Kidney epithelial cell (primary cell): ENCODE results near the gene GNAO1. TPM values are rescaled to one million over a fixed set of nuclear protein-coding genes. Genes with fewer than 3 reads are reported as not detected.

ENCODE experiments used
- DNase-seq: peaks from one replicate; pipeline ENCODE4 v3.0.0-alpha.2; 2010; ENCODE audit warnings: low read depth
- H3K27me3 ChIP-seq: 2 replicates; pipeline ENCODE4 v1.6.0; 2011; ENCODE audit warnings: low read length; ENCODE audit not compliant: control insufficient read depth, insufficient read depth
- H3K36me3 ChIP-seq: 2 replicates; pipeline ENCODE4 v1.5.1; 2011; ENCODE audit warnings: low read length; ENCODE audit not compliant: control insufficient read depth, insufficient read depth
- H3K4me3 ChIP-seq: 2 replicates; pipeline ENCODE4 v1.5.1; 2011; ENCODE audit warnings: low read depth, mild to moderate bottlenecking, control low read depth, low read length
- total RNA-seq: library from RNA; depleted of rRNA; stranded (reverse); fragments of >200 nt; gene quantifications from 2 replicates; pipeline ENCODE4 v1.2.3, GENCODE V29; 2015
- TF ChIP-seq, protein P1 (sequence below): IDR thresholded peaks from 2 replicates; pipeline ENCODE4 v1.5.1; 2011; ENCODE audit warnings: mild to moderate bottlenecking, moderate library complexity, low read length, control low read depth, inconsistent platforms; ENCODE audit not compliant: insufficient read depth, poor library complexity, severe bottlenecking

The GNAO1 gene
- total RNA-seq, 1 donor from 2014 or later: 5.7 TPM

DNA sequence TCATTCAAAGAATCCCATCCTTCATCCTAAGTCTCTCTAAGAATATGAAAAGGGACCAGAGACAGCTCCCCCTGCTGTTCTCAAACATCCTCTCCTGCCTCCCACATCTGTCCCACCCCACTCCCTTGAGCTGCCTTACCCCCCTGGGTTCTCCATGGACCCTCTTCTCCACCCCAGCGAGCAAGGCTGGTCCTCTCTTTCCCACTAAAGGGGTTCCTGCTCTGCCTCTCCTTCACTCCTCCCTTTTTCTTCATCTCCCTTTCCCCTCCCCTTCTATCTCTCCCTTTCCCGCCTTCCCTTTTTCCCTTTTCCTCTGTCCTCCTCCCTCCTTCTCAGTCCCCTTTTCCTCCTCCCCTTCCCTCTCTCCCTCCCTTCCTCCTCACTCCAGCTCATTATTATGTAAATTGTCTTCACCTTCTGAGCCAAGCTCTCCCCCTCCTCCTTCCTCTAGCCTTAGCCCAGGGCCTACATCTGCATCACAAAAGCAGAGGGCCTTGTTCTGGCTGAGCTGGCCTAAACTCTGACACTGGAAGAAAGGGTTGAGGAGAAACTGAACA, 90.0 kb downstream of the GNAO1 start:
- TF ChIP-seq, protein P1, sequence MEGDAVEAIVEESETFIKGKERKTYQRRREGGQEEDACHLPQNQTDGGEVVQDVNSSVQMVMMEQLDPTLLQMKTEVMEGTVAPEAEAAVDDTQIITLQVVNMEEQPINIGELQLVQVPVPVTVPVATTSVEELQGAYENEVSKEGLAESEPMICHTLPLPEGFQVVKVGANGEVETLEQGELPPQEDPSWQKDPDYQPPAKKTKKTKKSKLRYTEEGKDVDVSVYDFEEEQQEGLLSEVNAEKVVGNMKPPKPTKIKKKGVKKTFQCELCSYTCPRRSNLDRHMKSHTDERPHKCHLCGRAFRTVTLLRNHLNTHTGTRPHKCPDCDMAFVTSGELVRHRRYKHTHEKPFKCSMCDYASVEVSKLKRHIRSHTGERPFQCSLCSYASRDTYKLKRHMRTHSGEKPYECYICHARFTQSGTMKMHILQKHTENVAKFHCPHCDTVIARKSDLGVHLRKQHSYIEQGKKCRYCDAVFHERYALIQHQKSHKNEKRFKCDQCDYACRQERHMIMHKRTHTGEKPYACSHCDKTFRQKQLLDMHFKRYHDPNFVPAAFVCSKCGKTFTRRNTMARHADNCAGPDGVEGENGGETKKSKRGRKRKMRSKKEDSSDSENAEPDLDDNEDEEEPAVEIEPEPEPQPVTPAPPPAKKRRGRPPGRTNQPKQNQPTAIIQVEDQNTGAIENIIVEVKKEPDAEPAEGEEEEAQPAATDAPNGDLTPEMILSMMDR: peak; percentile 37
- DNase-seq: no peak
- H3K4me3 ChIP-seq: no peak overlapping the region
- no peaks in the 10 kb centered on the region for H3K27me3 ChIP-seq
- H3K36me3 ChIP-seq: no peaks in the 10 kb centered on the region

DNA sequence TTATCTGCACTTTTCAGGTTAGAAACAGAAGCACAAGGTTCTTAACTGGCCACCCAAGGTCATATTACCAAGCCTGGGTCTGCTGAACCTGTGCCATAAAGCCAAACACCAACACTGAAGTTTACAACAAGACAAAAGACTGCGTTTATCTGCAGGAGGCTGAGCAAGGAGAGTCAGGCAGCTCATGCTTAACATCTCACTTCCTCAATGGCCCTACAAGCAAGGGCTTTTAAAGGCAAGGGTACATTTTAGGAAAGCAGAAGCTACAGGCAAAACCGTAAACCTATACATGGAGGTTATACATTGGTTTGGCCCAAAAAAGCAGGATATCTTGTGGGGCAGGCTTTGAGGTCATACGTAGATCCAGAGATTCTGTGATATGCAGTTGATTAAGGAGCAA, 91.2 kb downstream of the GNAO1 start:
- Histone ChIP-seq H3K27me3 (no peaks in the 10 kb centered on the region), H3K4me3 (no peak overlapping the region), H3K36me3 (no peaks in the 10 kb centered on the region)
- TF ChIP-seq, protein P1: no peak
- no peak for DNase-seq

DNA sequence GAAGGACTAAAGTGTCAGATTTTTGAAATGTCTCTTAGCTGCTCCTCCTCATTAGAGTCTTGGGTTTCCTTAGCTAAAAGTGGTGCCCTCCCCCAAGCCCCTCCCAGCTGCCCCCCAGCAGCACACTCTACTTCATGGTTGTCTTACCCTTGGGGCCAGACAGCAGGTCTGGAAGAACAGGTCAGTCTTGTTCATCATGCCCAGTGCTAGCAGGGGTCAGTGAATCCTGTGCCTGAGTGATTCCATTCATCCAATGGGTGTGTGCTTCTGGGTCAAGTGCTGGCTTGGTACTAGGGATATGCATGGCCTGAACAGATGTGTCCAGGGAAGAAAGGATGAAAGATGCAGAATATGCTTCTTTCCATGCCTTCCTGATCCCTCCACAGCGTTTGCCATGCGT, 93.2 kb downstream of the GNAO1 start:
- Histone ChIP-seq H3K4me3 (no peak overlapping the region), H3K36me3 (no peaks in the 10 kb centered on the region), H3K27me3 (no peaks in the 10 kb centered on the region)
- TF ChIP-seq, protein P1: no peak
- DNase-seq: no peak

DNA sequence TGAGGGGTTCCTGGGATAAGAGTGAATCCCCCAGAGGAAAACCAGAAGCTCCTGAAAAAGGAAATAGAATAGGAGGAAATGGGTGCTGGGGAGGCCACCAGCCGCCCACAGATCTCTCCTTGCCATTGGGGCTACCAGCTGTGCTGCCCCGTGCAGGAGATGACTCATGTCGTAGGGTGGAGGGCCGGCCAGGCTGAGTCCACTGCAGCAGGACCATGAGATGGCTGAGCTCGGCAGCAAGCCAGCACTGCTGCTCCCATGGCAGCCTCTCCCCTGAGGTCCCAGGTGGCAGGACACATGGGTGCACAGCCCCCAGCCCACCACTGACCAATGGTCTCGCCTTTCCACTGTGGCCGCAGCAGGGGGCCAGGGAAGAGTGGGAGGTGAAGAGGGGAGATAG, 95.5 kb downstream of the GNAO1 start:
- DNase-seq: no peak
- TF ChIP-seq, protein P1: no peak
- H3K27me3 ChIP-seq: no peaks in the 10 kb centered on the region
- H3K36me3 ChIP-seq: no peaks in the 10 kb centered on the region
- no peak overlapping the region for H3K4me3 ChIP-seq

DNA sequence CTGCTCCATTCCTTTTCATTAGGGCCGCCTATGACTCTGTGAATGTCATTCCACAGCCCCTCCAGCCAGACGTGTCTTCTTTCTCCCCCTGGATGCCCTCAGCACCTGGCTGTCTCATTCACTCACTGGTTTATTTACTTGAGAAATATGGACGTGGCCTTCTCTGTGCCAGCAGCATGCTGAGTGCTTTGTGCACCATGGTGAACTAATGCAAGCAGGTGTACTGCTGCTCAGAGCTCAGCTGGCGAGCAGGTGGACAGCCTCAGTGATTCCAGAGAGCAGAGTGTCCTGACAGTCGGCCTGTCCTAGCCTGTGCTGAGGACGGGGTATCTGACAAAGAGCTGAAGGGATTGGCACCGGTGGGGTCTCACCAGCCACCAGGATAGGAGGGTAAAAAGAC, 96.7 kb downstream of the GNAO1 start:
- Histone ChIP-seq H3K27me3 (no peaks in the 10 kb centered on the region), H3K4me3 (no peak overlapping the region), H3K36me3 (no peaks in the 10 kb centered on the region)
- TF ChIP-seq, protein P1: no peak
- no peak for DNase-seq

DNA sequence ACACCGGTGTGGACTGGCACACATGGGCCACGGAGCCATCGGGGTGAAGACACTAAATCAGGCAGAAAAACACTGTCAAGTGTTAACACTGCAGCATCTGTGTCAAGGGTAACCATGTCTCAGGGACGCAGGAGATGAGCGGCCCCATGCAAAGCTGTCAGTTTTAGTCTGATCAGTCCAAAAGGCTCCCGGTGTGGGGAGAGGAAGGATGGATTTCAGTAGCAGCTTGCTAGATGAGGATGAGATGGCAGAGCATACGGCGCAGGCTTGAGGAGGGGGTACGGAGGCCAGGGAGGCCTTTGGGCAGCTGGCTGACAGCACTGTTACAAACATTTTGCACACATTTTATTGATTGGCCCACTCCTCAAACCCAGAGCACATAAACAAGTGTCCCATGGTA, 98.1 kb downstream of the GNAO1 start:
- no peak for DNase-seq
- H3K36me3 ChIP-seq: no peaks in the 10 kb centered on the region
- no peaks in the 10 kb centered on the region for H3K27me3 ChIP-seq
- TF ChIP-seq, protein P1: no peak
- no peak overlapping the region for H3K4me3 ChIP-seq
